GM12875 (cell line): ENCODE measurements around the gene ZRANB3.

Experiments used
- H3K4me3 ChIP-seq: one replicate; pipeline ENCODE4 v1.5.1; 2011; ENCODE audit warnings: low read depth, low read length, control low read depth
- TF ChIP-seq, protein P1 (sequence below): IDR thresholded peaks from 2 replicates; pipeline ENCODE4 v1.5.1; 2011; ENCODE audit warnings: low read depth, mild to moderate bottlenecking, control low read depth, inconsistent platforms, low read length, moderate library complexity, borderline replicate concordance; ENCODE audit not compliant: insufficient read depth

The ZRANB3 gene

DNA sequence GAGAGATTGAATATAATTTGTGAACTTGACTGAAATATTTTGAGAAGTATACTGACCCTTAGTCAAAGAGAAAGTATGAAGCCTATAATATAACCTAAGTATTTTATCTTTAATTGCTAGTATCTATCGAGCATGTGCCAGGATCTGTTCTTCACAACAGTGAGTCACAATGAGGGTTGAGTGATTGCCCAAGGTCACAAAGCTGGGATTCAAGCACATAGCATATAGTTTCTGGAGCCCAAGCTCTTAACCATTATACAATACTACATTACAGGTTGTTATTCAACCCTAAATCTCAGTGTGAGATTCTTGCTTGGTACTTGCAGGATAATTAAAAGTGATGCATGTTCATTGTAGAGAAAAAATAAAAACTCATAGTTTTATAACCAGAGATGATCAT, 381.8 kb downstream of the ZRANB3 start:
- H3K4me3 ChIP-seq, result no peak overlapping the region
- TF ChIP-seq, protein P1, sequence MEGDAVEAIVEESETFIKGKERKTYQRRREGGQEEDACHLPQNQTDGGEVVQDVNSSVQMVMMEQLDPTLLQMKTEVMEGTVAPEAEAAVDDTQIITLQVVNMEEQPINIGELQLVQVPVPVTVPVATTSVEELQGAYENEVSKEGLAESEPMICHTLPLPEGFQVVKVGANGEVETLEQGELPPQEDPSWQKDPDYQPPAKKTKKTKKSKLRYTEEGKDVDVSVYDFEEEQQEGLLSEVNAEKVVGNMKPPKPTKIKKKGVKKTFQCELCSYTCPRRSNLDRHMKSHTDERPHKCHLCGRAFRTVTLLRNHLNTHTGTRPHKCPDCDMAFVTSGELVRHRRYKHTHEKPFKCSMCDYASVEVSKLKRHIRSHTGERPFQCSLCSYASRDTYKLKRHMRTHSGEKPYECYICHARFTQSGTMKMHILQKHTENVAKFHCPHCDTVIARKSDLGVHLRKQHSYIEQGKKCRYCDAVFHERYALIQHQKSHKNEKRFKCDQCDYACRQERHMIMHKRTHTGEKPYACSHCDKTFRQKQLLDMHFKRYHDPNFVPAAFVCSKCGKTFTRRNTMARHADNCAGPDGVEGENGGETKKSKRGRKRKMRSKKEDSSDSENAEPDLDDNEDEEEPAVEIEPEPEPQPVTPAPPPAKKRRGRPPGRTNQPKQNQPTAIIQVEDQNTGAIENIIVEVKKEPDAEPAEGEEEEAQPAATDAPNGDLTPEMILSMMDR, result no peak

DNA sequence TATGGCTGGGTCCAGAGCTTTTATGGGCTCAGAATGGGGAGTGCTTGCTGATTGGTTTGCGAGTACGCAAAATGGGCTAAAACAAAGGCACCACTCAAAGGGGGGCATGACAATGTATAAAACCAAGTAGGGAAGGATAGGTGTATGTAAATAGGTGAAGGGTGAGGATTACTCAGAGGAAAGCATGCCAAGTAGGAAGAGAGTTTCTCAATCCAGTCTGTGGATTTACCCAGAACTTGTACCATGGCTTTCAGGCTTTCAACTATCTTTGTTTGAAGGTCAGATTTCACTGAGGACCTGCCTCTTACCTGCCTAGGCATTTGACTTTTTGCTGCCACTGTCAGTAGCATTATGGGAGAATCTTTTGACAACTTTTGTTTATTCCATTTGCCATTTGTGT, 386.7 kb downstream of the ZRANB3 start:
- TF ChIP-seq, protein P1, result no peak
- H3K4me3 ChIP-seq, result no peak overlapping the region

DNA sequence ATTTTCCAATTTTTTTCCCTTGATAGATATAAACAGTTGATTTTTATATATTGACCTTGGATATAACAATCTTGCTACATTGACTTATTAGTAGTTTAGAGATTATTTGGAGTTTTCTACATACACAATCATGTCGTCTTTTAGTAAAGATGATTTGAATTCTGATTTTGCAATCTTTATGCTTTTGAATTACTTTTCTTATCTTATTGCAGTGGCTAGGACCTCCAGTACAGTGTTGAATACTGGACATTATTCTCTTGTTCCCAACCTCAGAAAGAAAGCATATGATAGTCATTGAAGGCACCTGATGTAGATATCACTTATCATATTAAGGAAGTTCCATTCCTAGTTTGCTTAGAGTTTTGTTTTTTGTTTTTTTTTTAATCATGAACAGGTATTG, 388.7 kb downstream of the ZRANB3 start:
- no peak overlapping the region for H3K4me3 ChIP-seq
- TF ChIP-seq, protein P1, result no peak

DNA sequence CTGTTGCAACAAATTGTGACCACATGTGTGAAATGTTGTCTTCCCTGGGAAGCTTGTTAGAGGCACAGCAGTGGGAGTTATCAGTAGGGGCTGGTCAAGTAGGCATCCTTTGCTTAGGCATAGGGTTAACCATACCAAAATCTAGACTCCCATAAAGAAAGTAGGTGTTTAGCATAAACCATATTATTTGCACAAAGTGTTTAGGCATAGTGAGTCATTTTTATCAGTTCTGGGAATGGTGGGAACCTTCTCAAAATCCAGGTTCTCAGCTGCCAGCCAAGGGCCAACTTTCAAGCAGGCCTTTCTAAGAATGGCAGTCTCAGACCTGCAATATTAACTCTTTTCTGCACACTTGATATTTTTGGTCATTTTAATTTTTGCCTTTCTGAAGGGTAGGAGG, 390.4 kb downstream of the ZRANB3 start:
- no peak overlapping the region for H3K4me3 ChIP-seq
- TF ChIP-seq, protein P1, result no peak

DNA sequence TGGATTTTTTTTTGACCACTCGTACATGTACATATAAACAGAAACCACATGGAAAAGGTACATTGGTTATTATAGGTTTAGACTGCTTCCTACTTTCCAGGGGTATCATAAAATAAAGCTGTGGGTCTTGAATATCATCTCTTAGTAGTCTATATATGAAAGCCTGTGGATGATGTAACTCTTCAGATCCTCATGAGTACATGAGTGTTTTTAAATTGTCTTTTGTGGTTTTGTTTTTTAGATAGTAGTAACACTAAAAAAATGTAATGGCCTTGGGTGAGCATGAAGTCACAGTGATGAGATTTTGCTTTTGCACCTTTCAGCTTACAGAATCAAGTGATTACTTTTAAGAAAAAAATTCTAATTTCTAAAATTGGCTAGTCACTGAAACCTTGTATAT, 398.7 kb downstream of the ZRANB3 start:
- H3K4me3 ChIP-seq, result no peak overlapping the region
- TF ChIP-seq, protein P1, result no peak

DNA sequence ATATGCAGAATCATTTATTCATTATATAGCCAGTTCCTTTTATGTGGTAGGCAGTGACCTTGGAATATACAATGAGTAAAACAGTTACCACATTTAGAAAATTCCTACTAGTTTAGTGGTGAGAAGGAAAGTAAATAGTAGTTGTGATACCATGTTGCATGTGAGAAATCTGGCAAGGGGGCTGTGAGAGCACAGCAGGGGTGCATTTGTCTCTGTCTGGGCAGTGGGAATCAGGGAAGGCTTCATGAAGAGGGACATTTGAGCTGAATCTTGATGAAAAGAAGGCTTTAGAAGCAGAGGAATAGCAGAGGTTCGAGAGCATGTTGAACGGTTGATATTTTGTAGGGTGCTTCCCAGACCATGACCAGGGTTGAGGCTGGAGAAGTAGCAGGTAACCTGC, 400.3 kb downstream of the ZRANB3 start:
- TF ChIP-seq, protein P1, result no peak
- H3K4me3 ChIP-seq, result no peak overlapping the region

DNA sequence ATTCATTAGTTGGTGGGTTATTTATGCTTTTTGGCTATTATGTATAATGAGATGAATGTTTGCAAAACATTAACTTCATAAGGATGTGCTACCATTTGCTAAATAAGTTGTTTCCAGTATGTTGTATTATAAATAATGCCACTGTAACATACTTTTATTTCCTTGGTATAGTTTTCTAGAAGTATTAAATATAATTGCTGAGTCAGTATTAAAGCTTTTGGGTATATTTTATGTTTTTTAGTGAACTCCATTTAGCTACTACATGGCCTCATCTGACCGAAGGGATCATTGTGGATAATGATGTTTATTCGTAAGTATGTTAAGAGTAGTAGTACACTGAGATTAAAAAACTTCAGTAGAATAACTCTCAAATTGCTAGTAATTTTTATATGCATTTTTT, 405.1 kb downstream of the ZRANB3 start:
- TF ChIP-seq, protein P1, result no peak
- H3K4me3 ChIP-seq, result no peak overlapping the region
